Measurements from ENCODE around the gene LRRC36. TPM values are rescaled to one million over a fixed set of nuclear protein-coding genes. Genes with fewer than 3 reads are reported as not detected.

The LRRC36 gene
- total and polyA plus RNA-seq, 2 of the 8 experiments (the other 6 are each of a cell fraction or from before 2014, with no cell fraction given), result 0.15 TPM; not detected in 1

DNA sequence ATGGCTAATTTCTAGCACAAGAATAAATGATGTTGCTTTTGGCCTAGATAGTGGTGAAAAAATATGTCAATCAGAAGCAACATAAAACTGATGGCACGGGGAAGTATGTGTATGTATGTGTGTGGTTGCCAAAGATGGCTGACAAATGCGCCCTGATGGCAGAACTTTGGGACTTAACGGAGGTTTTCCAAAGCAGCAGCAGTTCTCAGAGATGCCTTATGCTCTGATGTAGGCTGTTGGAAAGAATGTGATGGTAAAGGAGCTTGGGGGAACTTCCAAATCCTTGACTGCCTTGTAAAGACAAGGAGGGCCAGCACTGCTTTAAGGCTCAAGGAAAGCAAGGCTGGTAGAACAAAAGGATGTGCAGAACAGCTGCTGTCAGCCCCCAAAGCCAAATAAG is 16.1 kb upstream of the LRRC36 start:
- Histone ChIP-seq H3K23ac (ENCODE audit: insufficient read length) (no peak overlapping the region), H3K36me3 (ENCODE audit: control insufficient read depth in 2 of 4, insufficient read depth in 4 of 4, low read length in 3 of 4) (no peaks in the 10 kb centered on the region), H3K27me3 (replicated peaks in 1 of 4; ENCODE audit: control insufficient read depth in 3 of 4, extremely low read depth in 1 of 4, insufficient read depth in 3 of 4, low read length in 3 of 4) (no peaks in the 10 kb centered on the region), H3K27ac (ENCODE audit: low read depth, low read length) (no peak overlapping the region), H3K4me2 (ENCODE audit: insufficient read depth in 1 of 2, low read depth in 2 of 2, low read length in 2 of 2) (no peak overlapping the region), H2BK20ac (ENCODE audit: low read length) (no peak overlapping the region), H2BK15ac (ENCODE audit: low read length) (no peak overlapping the region), H2BK12ac (ENCODE audit: low read depth, low read length) (no peak overlapping the region), H4K91ac (replicated peaks; ENCODE audit: insufficient read length, low read length) (no peak overlapping the region), H2AK5ac (ENCODE audit: low read depth, low read length) (no peak overlapping the region), H3K4me3 (ENCODE audit: extremely low read depth in 1 of 4, insufficient read depth in 2 of 4, low read depth in 3 of 4, low read length in 4 of 4) (no peak overlapping the region), H4K8ac (ENCODE audit: extremely low read depth, insufficient read depth, low read length) (no peak overlapping the region), H4K20me1 (replicated peaks in 1 of 2; ENCODE audit: control insufficient read depth in 1 of 2, insufficient read depth in 2 of 2, low read length in 2 of 2) (no peaks in the 10 kb centered on the region), H2AFZ (ENCODE audit: low read length) (no peak overlapping the region), H3K18ac (ENCODE audit: extremely low read depth, low read length) (no peak overlapping the region), H3K79me1 (ENCODE audit: low read depth, low read length) (no peaks in the 10 kb centered on the region), H3K4me1 (replicated peaks in 1 of 4; ENCODE audit: control insufficient read depth in 3 of 4, insufficient read depth in 4 of 4, low read length in 3 of 4) (no peaks in the 10 kb centered on the region), H3K14ac (ENCODE audit: insufficient read length) (no peak overlapping the region), H2BK120ac (replicated peaks; ENCODE audit: low read depth, low read length) (no peak overlapping the region), H2BK5ac (ENCODE audit: low read depth, low read length) (no peak overlapping the region), H4K5ac (ENCODE audit: insufficient read length, low read depth, low read length) (no peak overlapping the region), H3K9ac (replicated peaks in 1 of 4; ENCODE audit: extremely low read depth in 1 of 4, low read depth in 3 of 4, low read length in 3 of 4) (no peak overlapping the region), H3K79me2 (ENCODE audit: control insufficient read depth in 1 of 2, insufficient read depth in 2 of 2, low read length in 2 of 2) (no peaks in the 10 kb centered on the region), H3K56ac (replicated peaks; ENCODE audit: insufficient read length, low read depth, low read length) (no peak overlapping the region), H3K23me2 (ENCODE audit: low read depth, low read length) (no peaks in the 10 kb centered on the region; the same call in 1 of the 2 replicates), H3K9me3 (ENCODE audit: insufficient read depth in 2 of 2, low read depth in 1 of 2, low read length in 1 of 2) (no peaks in the 10 kb centered on the region), H3K4ac (replicated peaks; ENCODE audit: insufficient read length, low read depth, low read length) (no peak overlapping the region)
- 91% methylated on average over 3 of the region's 3 CpGs; no CpG with 5 or more reads in 1 of the 2 experiments for WGBS, 2 experiments (ENCODE audit: extremely low coverage in 1 of 2, insufficient coverage in 1 of 2, insufficient read length in 1 of 2, insufficient replicate concordance in 2 of 2, low coverage in 1 of 2, low lambda C conversion rate in 2 of 2, missing lambda C conversion rate in 1 of 2)
- FAIRE-seq, result no peak
- POLR2A ChIA-PET (ENCODE audit: partially characterized antibody), result no interaction called here
- CTCF ChIA-PET (ENCODE audit: partially characterized antibody), result interaction anchor here (1.2 to 4.5 kb wide), 5 partner anchors 11 to 88 kb away, joined by 3 to 26 read pairs (median 5); partner anchors contain the start of gene TPPP3
- no peak for TF ChIP-seq ASH2L (IDR thresholded peaks at IDR 0.05; ENCODE audit: low read length)
- TF ChIP-seq NRF1 (IDR thresholded peaks at IDR 0.05; ENCODE audit: low read depth, low read length), result no peak
- TF ChIP-seq, protein P1, sequence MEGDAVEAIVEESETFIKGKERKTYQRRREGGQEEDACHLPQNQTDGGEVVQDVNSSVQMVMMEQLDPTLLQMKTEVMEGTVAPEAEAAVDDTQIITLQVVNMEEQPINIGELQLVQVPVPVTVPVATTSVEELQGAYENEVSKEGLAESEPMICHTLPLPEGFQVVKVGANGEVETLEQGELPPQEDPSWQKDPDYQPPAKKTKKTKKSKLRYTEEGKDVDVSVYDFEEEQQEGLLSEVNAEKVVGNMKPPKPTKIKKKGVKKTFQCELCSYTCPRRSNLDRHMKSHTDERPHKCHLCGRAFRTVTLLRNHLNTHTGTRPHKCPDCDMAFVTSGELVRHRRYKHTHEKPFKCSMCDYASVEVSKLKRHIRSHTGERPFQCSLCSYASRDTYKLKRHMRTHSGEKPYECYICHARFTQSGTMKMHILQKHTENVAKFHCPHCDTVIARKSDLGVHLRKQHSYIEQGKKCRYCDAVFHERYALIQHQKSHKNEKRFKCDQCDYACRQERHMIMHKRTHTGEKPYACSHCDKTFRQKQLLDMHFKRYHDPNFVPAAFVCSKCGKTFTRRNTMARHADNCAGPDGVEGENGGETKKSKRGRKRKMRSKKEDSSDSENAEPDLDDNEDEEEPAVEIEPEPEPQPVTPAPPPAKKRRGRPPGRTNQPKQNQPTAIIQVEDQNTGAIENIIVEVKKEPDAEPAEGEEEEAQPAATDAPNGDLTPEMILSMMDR (IDR thresholded peaks at IDR 0.05; ENCODE audit: control extremely low read depth in 1 of 3, insufficient read depth in 1 of 3, low read depth in 1 of 3, low read length in 3 of 3), result no peak
- no peak for TF ChIP-seq TAF1 (IDR thresholded peaks at IDR 0.05; ENCODE audit: low read depth, low read length)
- no peak for TF ChIP-seq ZNF274 (IDR thresholded peaks at IDR 0.05; ENCODE audit: borderline replicate concordance, extremely low read depth, low read length)
- no peak for TF ChIP-seq CBX8 (IDR thresholded peaks at IDR 0.05; ENCODE audit: borderline replicate concordance, low read depth, low read length)
- TF ChIP-seq RXRA (IDR thresholded peaks at IDR 0.05; ENCODE audit: insufficient read depth, low read depth, low read length), result no peak
- no peak for TF ChIP-seq SIN3A (conservative IDR thresholded peaks at IDR 0.05 in 1 of 2, IDR thresholded peaks at IDR 0.05 in 1 of 2; ENCODE audit: low read depth in 1 of 2, low read length in 2 of 2)
- TF ChIP-seq BCL11A (IDR thresholded peaks at IDR 0.05; ENCODE audit: low read depth in 2 of 2, low read length in 2 of 2), result no peak
- no peak for DNase-seq (ENCODE audit: low read depth in 1 of 2, low spot score in 2 of 2)
